NCI-H510A (cell line): ENCODE measurements around the gene ACOT7.
"Not testable (repeated sequence)": the region's sequence is repeated elsewhere in the genome, so short reads cannot be mapped to it uniquely, and the experiment has no call there.

Experiments
- DNase-seq: peaks from one replicate; lab custom pipeline; 2025; lab: John Stamatoyannopoulos, UW

Gene ACOT7

DNA sequence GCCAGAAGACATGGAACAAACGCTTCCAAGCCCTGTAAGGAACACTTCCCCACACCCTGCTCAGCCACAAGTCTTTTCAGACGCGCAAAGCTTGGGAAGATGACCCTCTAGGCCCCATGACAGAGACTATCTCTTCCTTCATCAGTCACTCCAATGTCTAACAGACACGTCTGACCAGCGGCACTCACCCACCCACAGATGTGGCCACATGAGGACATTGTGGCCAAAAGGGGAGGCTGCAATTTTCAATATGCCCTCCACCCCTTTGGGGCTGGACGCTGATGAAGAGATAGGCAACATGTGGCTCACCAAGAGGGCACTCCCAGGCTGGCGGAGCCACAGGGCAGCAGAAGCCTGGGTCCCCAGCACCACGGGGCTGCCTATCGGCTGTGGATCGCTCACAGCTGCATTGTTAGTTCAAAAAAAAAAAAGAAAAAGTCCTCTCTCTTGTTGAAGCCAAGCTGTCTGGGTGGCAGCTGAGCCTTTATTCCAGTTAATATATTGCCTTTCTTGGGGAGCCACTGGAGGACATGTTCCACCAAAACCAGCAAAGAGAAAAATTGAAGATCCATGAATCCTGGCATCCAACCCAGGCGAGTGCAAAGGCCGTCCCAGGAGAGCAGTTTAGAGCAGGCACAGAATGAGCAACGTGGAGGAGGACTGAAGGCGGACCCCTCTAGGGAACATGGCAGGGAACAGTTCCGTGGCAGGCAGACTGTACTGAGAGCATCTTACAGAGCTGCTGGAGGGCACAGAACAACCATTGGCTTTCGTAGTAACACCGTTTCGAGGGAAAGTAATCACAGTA lies 80.0 kb downstream of the ACOT7 start:
- no peak for DNase-seq

- DNase-seq: no peak
Observed at GRCh38 chr1:6310116-6310848, 83.3 kb downstream of the ACOT7 start.

DNA sequence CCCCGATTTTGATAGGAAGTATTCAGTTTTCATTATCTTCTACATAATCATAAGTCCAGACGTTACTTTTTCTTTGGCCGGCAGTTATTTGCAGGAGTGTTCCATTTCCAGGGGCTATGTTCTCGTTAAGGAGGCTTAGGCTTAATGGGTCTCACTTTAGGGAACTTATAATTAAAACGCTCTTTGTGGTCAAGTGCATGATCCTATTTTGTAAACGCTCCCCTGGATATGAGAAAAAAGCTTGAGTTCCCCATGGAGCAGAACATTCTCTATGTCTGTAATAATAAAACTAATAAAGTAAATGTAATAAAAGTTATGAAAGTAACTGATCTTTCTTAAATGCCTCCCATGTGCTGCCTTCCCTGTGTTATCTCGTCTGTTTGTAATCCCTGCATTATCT lies 84.0 kb downstream of the ACOT7 start:
- DNase-seq: no peak

GRCh38 chr1:6308449-6308848 lies 85.1 kb downstream of the ACOT7 start:
- no peak for DNase-seq

DNA sequence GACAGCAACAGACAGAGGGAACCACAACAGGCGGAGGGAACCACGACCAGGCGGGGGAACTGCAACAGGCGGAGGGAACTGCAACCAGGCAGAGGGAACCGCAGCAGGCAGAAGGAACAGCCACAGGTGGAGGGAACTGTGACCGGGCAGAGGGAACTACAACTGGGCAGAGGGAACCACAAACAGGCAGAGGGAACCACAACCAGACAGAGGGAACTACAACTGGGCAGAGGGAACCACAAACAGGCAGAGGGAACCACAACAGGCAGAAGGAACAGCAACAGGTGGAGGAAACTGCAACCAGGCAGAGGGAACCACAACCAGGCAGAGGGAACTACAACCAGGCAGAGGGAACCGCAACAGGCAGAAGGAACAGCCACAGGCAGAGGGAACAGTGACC lies 85.9 kb downstream of the ACOT7 start:
- DNase-seq: not testable (repeated sequence)

- no peak for DNase-seq
Observed at GRCh38 chr1:6307099-6307498, 86.5 kb downstream of the ACOT7 start.

- no peak for DNase-seq
Observed at GRCh38 chr1:6303397-6304012, 90.1 kb downstream of the ACOT7 start.

GRCh38 chr1:6302568-6302967 lies 91.0 kb downstream of the ACOT7 start:
- no peak for DNase-seq

GRCh38 chr1:6301526-6301925 lies 92.0 kb downstream of the ACOT7 start:
- no peak for DNase-seq

GRCh38 chr1:6300342-6301048 lies 93.1 kb downstream of the ACOT7 start:
- no peak for DNase-seq

- no peak for DNase-seq
Observed at GRCh38 chr1:6299557-6300165, 93.9 kb downstream of the ACOT7 start.

DNA sequence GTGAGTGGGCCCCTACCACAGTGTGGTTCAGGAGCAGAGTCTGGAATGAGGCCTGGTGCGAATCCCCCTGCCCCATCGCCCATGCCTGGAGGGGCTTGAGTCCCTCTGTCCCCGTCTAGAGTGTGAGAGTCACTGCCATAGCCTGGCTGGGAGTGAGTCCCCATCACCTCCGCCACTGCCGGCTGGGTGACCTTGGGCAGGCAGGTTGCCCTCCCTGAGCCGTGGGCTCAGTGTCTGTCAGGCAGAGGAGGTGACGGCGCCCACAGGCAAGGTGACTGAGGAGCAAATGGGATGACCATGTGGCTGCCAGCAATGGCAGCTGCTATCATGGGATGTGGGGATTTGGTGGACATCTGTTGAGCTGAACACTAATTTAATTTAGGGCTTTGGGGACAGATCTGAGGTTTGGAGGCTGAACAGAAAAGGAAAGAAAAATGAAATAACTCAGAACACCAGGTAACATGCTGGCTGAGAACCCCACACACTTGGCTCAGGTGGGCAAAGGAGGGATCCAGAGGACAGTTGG lies 94.6 kb downstream of the ACOT7 start:
- no peak for DNase-seq

DNA sequence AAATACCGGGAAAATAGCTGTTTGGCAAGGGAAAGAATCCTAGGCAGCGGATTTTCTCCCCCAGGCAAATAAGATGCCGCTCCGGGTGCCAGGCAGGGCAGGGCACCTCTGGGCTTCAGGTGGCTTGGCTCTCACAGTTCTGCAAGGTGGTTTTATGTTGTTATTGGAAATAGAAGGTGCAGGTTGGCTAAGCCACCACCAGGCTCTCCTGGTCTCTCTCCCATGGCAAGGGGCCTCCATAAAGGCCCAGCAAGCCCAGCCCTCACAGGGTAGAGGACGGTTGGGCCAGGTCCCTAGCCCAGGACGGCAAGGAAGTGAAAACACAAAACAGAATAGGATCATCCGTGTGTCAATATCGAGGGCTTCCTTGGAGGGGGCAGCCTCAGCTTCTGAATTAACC lies 95.0 kb downstream of the ACOT7 start:
- DNase-seq: no peak

- no peak for DNase-seq
Observed at GRCh38 chr1:6295910-6296309, 97.7 kb downstream of the ACOT7 start.

DNA sequence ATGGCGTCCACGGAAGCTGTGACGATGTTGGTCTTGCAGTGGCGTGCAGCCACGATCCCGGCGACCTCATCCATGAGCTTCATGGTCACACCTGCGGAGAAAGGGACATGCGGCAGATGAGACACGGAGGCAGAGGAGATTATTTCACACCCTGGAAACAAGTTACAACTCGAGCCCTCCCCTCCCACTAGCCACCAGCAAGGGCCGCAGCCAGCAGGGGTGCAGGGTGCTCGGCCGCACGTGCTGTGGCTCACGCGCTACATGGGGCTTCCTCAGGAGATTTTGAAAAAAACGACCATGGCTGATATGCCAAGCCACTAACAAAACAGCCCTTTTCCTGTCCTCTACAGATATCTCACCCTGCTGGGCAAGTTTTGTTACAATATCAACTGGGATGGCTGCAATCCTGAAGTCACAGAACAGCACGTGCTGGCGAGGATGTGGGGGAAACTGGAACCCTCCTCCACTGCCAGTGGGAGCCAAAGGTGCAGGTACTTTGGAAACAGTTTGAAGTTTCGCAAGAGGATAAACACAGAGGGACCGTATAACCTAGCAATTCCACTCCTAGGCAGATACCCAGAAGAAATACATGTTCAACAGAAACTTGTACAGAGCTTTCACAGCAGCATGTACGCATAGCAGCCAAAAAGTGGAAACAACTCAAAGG lies 98.5 kb downstream of the ACOT7 start:
- no peak for DNase-seq

DNA sequence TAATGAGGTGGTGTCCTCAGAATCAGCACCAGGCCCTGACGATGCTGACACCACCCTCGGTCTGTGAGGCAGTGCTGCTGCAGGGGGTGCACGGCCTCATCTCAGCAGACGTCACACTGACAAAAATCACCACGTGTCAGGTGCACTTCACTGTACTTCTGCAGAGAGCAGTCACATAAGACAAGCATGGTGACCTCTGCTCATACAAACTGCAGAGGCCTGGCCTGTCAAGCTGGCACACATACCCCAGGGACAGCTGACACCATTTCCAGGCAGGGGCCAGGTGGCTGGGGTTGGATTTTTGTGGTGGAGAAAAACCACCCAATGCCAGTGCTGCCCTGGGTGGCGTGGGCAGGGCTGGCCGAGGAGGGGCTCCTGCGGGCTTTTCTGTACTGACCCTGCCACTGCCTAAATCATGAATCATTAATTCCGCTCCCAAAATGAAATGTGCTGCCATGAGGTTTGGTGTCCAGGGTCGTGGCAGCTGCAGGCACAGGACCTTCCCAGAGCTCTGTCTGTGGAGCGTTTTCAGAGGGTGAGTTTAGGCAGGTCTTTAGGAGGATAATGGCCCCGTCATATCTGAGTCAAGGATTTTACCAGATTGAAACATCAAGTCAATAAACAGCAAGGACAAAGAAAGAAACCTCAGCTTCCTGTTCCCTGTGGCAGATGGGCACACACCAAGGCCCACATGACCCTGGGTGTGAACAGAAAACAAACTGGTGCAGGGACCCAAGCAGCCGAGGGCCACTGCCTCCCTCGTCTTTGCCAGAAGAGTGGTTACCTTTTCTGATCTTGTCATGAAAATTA lies 99.3 kb downstream of the ACOT7 start:
- DNase-seq: no peak

GRCh38 chr1:6292102-6292501 lies 101.5 kb downstream of the ACOT7 start:
- no peak for DNase-seq

- no peak for DNase-seq
Observed at GRCh38 chr1:6288665-6289064, 104.9 kb downstream of the ACOT7 start.

DNA sequence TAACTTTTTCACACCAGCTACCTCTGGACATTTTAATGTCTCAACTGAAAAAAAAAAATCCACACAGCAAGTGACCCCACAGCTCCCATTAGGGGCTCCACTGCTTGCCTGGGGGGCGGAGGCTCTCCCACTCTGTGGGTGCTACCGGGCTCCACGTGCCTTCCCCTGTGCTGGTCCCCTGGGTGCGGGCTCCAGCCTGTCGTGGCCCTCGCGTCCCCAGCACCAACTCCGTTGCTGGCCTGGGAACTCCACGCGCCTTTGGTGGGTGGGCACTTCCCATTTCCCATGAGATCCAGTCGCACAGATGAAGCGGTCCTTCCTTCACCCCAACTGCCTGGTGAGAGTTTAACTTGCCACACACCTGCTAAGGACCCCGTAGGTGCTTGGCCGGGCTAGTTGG lies 105.5 kb downstream of the ACOT7 start:
- DNase-seq: no peak

DNA sequence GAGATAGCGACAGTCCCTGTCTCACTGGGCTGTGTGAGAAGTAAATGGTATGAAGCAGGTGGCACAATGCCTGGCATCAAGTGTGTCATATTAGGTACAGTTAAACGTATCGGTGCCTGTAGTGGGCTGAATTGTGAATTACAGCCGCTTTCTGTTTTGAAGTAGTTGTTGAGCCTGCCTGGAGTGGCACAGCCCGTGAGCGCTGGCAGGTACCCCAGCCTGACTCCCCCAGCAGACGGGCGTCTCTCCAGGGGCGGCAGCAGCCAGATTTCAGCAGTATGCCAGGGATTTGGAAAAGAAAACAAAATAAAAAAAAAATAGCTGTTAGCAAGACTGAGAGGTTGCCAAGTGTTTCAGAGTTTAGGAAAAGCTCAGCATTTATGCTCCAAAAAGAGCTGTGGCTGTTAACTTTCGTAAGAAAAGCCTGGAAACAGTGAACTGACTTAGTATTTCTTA lies 106.1 kb downstream of the ACOT7 start:
- peak; percentile 81 for DNase-seq
